Renal cortex interstitium (tissue), 11 donors: ENCODE measurements around the gene GLS. TPM values are rescaled to one million over a fixed set of nuclear protein-coding genes. Genes with fewer than 3 reads are reported as not detected.
A peak's percentile ranks its signal among the peaks of the same experiment; 100 is the strongest.

Experiments used
- DNase-seq, 11 donors: peaks; one replicate each; pipeline ENCODE4 v3.0.0-alpha.2; 2013; ENCODE audit warnings: low read depth in 9 of 11, low spot score in 4 of 11; ENCODE audit errors: extremely low read depth in 1 of 11
- polyA plus RNA-seq, 3 donors: library from polyadenylated mRNA; unstranded; fragments of 120-200 nt; gene quantifications; one replicate each; pipeline ENCODE4 v1.2.1, GENCODE V29; 2013; ENCODE audit not compliant: insufficient read length in 3 of 3

GLS gene
- polyA plus RNA-seq, 3 donors, result 256 to 330 (median 297) TPM

DNA sequence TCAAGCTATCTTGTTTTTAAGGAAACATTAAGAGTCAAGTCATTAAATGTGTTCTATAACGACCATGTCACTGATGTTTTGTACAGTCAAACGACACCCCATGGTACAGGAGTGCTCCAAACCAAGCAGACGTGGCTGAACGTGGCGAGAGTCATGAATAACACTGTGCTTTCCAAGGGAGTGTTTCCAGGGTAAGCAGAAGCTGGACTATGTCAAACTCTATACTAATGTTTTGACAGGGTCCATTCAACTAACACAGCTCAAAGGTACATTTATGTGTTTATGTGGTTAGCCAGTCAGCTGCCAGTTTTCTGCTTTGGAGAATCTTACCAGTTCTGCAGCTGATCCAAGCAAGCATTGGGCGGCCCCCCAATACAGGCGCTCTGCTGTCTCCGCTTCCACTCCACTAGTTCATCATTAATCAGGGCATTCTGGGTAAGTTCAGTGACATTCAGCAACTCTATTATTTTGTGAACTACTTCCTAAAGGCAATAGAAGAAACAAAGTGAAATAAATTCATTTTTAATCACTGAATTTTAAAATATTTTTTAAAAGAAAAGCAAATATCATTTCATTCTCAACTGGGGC is 117.0 kb downstream of the GLS start:
- no peak for DNase-seq

GRCh38 chr2:190999058-190999457 is 118.4 kb downstream of the GLS start:
- DNase-seq, result no peak

DNA sequence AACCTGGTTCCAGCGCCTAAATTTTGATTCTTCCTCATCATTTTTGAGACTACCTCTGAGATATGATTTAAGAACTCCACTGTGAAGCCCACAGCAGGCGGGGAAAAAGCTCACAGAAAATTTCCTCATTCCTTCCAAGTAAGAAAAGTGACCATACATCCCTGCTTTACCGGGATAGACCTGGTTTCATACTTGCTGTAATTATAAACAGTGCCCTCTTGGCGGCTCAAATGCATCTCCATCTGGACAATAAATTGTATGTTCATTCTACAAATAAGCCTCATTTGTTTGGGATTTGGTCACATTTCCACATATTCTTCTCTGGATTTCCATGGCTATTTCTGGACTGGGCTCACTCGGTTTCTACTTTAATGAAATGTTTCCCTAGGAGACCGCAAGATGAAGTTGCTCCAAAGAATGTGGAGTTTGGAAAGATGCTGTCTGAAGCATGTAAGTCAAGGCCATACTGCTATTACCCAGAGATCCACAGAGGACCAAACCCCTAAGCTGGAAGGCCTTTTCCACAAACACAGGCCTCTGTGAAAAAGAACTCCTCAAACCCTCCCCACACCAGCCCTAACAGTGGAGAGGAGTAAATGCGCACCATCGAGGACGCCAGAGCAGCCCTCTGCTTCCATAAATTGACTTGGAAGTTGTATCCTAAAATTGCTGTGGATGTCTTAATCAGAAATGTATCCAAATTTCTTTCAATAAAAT is 119.5 kb downstream of the GLS start:
- no peak for DNase-seq

- DNase-seq, result no peak
These were observed 120.4 kb downstream of the GLS start for GRCh38 chr2:191001032-191001431.

GRCh38 chr2:191001624-191002023 is 121.0 kb downstream of the GLS start:
- DNase-seq, result no peak

- no peak for DNase-seq
These were observed 123.0 kb downstream of the GLS start for GRCh38 chr2:191003405-191004309.

DNA sequence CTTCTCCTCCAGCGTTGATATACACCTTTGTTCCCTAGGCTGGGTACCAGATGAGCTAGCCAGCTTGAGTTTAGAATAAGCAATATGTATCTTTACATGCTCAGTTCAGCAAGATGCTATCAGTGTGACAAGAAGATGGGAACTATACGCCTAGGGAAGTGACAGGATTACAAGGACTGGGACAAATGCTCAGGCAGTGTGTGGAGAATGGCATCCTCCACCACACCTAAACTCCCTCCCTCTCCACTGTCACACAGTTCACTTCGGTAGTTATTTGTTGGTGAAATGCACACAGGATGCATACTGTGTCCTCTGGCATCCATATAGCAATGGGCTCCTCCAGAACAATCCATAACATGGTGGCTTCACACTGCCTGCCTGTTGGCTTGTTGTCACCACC is 125.7 kb downstream of the GLS start:
- DNase-seq, result no peak

- no peak for DNase-seq
These were observed 126.6 kb downstream of the GLS start for GRCh38 chr2:191006997-191007783.

DNA sequence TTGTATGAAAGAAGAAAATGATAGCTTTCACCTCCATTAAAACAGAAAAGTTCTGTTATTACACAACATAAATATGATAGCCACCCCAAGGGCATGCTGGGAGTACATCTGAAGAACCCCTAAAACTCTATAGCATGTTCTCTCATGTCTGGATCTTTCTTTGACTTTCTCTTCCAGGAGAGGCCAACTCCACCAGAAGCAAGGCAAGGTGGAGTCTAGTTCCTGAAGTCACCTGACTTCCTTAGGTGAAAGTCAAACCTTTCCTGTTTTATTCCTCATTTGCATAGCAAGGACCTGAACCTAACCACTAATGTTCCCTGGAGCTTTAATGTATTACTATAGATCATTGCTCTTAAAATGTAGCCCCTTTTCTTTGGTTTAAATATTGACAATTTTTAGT is 127.7 kb downstream of the GLS start:
- no peak for DNase-seq

- no peak for DNase-seq
These were observed 129.1 kb downstream of the GLS start for GRCh38 chr2:191009541-191010374.

GRCh38 chr2:191010887-191011885 is 130.6 kb downstream of the GLS start:
- DNase-seq, result no peak

- no peak for DNase-seq
These were observed 131.7 kb downstream of the GLS start for GRCh38 chr2:191012346-191012745.

DNA sequence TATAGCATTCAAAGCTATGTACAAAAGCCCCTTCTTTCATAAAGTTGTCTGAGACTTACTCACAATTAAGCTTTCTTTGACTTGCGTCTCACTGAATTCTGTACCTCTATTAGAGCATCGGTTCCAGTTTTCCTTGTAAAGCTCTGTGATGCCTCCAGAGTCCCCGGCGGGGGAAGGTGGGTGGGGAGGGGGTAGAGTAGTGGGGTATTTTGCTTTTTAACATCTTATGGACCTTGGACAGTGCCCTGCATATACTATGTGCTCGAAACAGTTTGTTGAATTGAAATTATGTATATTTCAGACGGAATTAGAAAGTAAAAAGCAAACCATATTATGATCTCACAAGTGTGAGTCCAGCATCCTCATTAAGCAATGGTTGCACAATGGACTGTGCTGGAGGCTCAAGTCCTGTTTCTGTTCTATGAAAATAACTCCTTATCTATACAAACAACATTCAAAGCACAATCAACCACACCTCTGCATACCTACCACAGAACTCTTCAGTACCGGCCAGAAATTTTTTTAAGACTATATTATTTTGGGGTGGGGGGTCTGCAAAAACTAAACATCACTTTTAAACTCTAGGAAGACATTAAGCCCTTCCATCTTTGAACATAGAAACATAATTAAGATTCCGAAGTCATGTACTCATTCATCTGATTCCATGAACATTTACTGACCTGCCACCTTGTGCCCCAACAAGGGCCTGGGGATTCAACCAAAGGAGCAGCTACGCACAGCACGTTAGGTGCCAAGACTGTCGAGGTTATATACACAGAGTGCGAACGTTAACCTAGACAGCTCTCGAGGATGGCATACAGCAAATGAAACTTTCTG is 132.4 kb downstream of the GLS start:
- no peak for DNase-seq

GRCh38 chr2:191013682-191013931 is 133.0 kb downstream of the GLS start:
- peak in 1 of 11 donors; percentile 42 for DNase-seq

GRCh38 chr2:191013932-191014652 is 133.5 kb downstream of the GLS start, which contains the start of gene STAT1:
Gene STAT1, minus strand, starts transcription at chr2:191014171. Its CDS starts 4,168 bp downstream, at chr2:191010003.
- DNase-seq, result peak; percentile 74 to 92 (median 90)

DNA sequence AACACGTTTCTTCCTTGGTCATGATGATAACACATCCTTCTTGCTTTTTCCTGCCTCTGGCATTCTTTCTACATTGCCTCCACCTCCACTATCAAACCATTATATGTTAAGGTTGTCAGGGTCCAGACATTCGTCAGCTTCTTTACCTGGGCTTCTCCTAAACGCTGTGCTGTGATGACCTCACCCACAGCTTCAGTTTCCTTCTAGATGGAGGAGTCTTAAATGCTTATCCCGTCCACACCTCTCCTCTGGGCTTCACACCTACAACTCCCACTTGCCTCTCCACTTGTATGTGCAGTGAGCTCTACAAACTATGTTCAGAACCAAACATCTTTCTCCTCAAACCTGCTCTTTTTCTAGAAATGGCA is 134.0 kb downstream of the GLS start:
- no peak for DNase-seq
